Stimulated activated CD4-positive, alpha-beta T cell treated with anti-CD3 and anti-CD28 coated beads, Interleukin-15, amount 100 ng/mL, for 1 hour (primary cell): ENCODE data around the gene HOXD12.

Source experiments
- DNase-seq, 2 donors: peaks; one replicate each; pipeline ENCODE4 v3.0.0-alpha.2; 2020; ENCODE audit warnings: low read depth in 1 of 2, low spot score in 1 of 2

HOXD12 gene

GRCh38 chr2:176080540-176081375 is 18.8 kb upstream of the HOXD12 start:
- DNase-seq = no peak

GRCh38 chr2:176081376-176081836 is 18.2 kb upstream of the HOXD12 start:
- no peak for DNase-seq

- no peak for DNase-seq
Measured at GRCh38 chr2:176081837-176082524, 17.6 kb upstream of the HOXD12 start.

- no peak for DNase-seq
Measured at GRCh38 chr2:176082525-176082823, 17.1 kb upstream of the HOXD12 start.

- DNase-seq = no peak
Measured at GRCh38 chr2:176082824-176083751, 16.5 kb upstream of the HOXD12 start.

GRCh38 chr2:176083796-176084261 is 15.8 kb upstream of the HOXD12 start, which contains the start of gene EVX2:
Gene EVX2, minus strand, starts transcription at chr2:176083962. Its CDS starts 186 bp downstream, at chr2:176083776.
- no peak for DNase-seq

GRCh38 chr2:176084611-176085119 is 14.9 kb upstream of the HOXD12 start:
- DNase-seq = no peak

GRCh38 chr2:176085120-176085788 is 14.3 kb upstream of the HOXD12 start:
- no peak for DNase-seq

GRCh38 chr2:176085861-176086771 is 13.5 kb upstream of the HOXD12 start:
- no peak for DNase-seq

- DNase-seq = no peak
Measured at GRCh38 chr2:176087330-176088047, 12.1 kb upstream of the HOXD12 start.

GRCh38 chr2:176088048-176088936 is 11.3 kb upstream of the HOXD12 start:
- no peak for DNase-seq

- DNase-seq = no peak
Measured at GRCh38 chr2:176088937-176089842, 10.4 kb upstream of the HOXD12 start.

- DNase-seq = no peak
Measured at GRCh38 chr2:176089843-176090395, 9.7 kb upstream of the HOXD12 start.

- no peak for DNase-seq
Measured at GRCh38 chr2:176090862-176091261, 8.7 kb upstream of the HOXD12 start.

GRCh38 chr2:176091329-176092258 is 8.0 kb upstream of the HOXD12 start:
- no peak for DNase-seq
